GM23338 (cell line): Measurements from ENCODE around the gene ADSL. TPM values are rescaled to one million over a fixed set of nuclear protein-coding genes. Genes with fewer than 3 reads are reported as not detected.

Source experiments
- ATAC-seq: fragments of 200-7000 bp; cut with Tn5 transposase; 3 replicates; pipeline ENCODE4 v1.9.1; 2020
- DNase-seq: peaks from one replicate; pipeline ENCODE4 v3.0.0-alpha.2; 2015; ENCODE audit warnings: low spot score
- H2AFZ ChIP-seq: fragments of 200-600 bp; sonication (generic); 2 replicates; pipeline ENCODE4 v1.8.0; 2016; ENCODE audit warnings: antibody characterized with exemption, mild to moderate bottlenecking, moderate library complexity
- H3F3A ChIP-seq: fragments of 200-600 bp; sonication (generic); replicated peaks from 2 replicates; pipeline ENCODE4 v1.8.0; 2017; ENCODE audit warnings: antibody characterized with exemption, mixed run types, low read depth
- H3K27ac ChIP-seq: fragments of 200-600 bp; sonication (generic); 2 replicates; pipeline ENCODE4 v1.6.1; 2016; ENCODE audit warnings: low read depth
- H3K27me3 ChIP-seq: fragments of 200-600 bp; sonication (generic); 2 replicates; pipeline ENCODE4 v1.8.0; 2016; ENCODE audit warnings: mild to moderate bottlenecking, mixed run types, moderate library complexity; ENCODE audit not compliant: insufficient read depth
- H3K36me3 ChIP-seq: fragments of 200-600 bp; sonication (generic); 2 replicates; pipeline ENCODE4 v1.8.0; 2016; ENCODE audit warnings: mild to moderate bottlenecking; ENCODE audit not compliant: insufficient read depth
- H3K4me1 ChIP-seq: fragments of 200-600 bp; sonication (generic); 2 replicates; pipeline ENCODE4 v1.8.0; 2016; ENCODE audit warnings: mild to moderate bottlenecking, moderate library complexity; ENCODE audit not compliant: insufficient read depth
- H3K4me2 ChIP-seq: fragments of 200-600 bp; sonication (generic); 2 replicates; pipeline ENCODE4 v1.7.1; 2017; ENCODE audit warnings: mixed run types
- H3K4me3 ChIP-seq: fragments of 200-600 bp; sonication (generic); 2 replicates; pipeline ENCODE4 v1.6.1; 2016; ENCODE audit warnings: mixed run types
- H3K79me2 ChIP-seq: fragments of 200-600 bp; sonication (generic); replicated peaks from 2 replicates; pipeline ENCODE4 v1.8.0; 2017; ENCODE audit warnings: mild to moderate bottlenecking; ENCODE audit not compliant: insufficient read depth
- H3K9me2 ChIP-seq: fragments of 200-600 bp; sonication (generic); 2 replicates; pipeline ENCODE4 v1.8.0; 2017; ENCODE audit not compliant: insufficient read depth
- H4K20me1 ChIP-seq: fragments of 200-600 bp; sonication (generic); replicated peaks from 2 replicates; pipeline ENCODE4 v1.8.0; 2017; ENCODE audit warnings: mild to moderate bottlenecking; ENCODE audit not compliant: insufficient read depth
- H3K27ac Mint-ChIP-seq: 2 replicates; pipeline ENCODE4 v1.8.0; 2020; ENCODE audit warnings: inconsistent platforms, mild to moderate bottlenecking, moderate library complexity, mixed read lengths
- H3K27me3 Mint-ChIP-seq: 3 replicates; pipeline ENCODE4 v1.8.0; 2022; ENCODE audit warnings: low read depth, mild to moderate bottlenecking, moderate library complexity, mixed read lengths, inconsistent platforms; ENCODE audit not compliant: insufficient read depth, poor library complexity
- H3K36me3 Mint-ChIP-seq: 3 replicates; pipeline ENCODE4 v1.8.0; 2021; ENCODE audit warnings: low read depth, mild to moderate bottlenecking, inconsistent platforms, moderate library complexity, mixed read lengths
- H3K4me1 Mint-ChIP-seq: 3 replicates; pipeline ENCODE4 v1.8.0; 2020; ENCODE audit warnings: mild to moderate bottlenecking, inconsistent platforms, mixed read lengths
- H3K4me3 Mint-ChIP-seq: 3 replicates; pipeline ENCODE4 v1.8.0; 2021; ENCODE audit warnings: moderate library complexity, mild to moderate bottlenecking, inconsistent platforms, mixed read lengths
- H3K9me3 Mint-ChIP-seq: 3 replicates; pipeline ENCODE4 v1.8.0; 2020; ENCODE audit warnings: moderate library complexity, mild to moderate bottlenecking, inconsistent platforms, mixed read lengths
- EZH2 ChIP-seq: fragments of 200-600 bp; sonication (generic); IDR thresholded peaks from one replicate; pipeline ENCODE4 v1.8.0; 2017; ENCODE audit warnings: antibody characterized with exemption, mild to moderate bottlenecking, low read depth; ENCODE audit not compliant: unreplicated experiment
- EZH2phosphoT487 ChIP-seq: fragments of 200-600 bp; sonication (generic); IDR thresholded peaks from one replicate; pipeline ENCODE4 v1.8.1; 2018; ENCODE audit warnings: antibody characterized with exemption; ENCODE audit not compliant: unreplicated experiment
- JUNB ChIP-seq: IDR thresholded peaks from one replicate; pipeline ENCODE4 v1.6.1; 2016; ENCODE audit warnings: antibody characterized with exemption; ENCODE audit not compliant: unreplicated experiment
- NANOG ChIP-seq: IDR thresholded peaks from 2 replicates; pipeline ENCODE4 v1.6.1; 2016; ENCODE audit warnings: antibody characterized with exemption, borderline replicate concordance
- POLR2AphosphoS5 ChIP-seq: IDR thresholded peaks from 2 replicates; pipeline ENCODE4 v1.6.1; 2016; ENCODE audit warnings: antibody characterized with exemption, low read depth
- STAT1 ChIP-seq: IDR thresholded peaks from one replicate; pipeline ENCODE4 v1.6.1; 2016; ENCODE audit warnings: antibody characterized with exemption; ENCODE audit not compliant: unreplicated experiment
- ZNF114 ChIP-seq: fragments of 250-450 bp; sonication (Bioruptor Pico); IDR thresholded peaks from 2 replicates; pipeline ENCODE4 v1.5.0; 2020; ENCODE audit warnings: mild to moderate bottlenecking, moderate library complexity
- ZNF331 ChIP-seq: fragments of 250-450 bp; sonication (Bioruptor Pico); IDR thresholded peaks from 2 replicates; pipeline ENCODE4 v1.5.0; 2020; ENCODE audit warnings: low read depth, mild to moderate bottlenecking, moderate library complexity
- polyA plus RNA-seq: library from polyadenylated mRNA; unstranded; fragments of >200 nt; fragmentation: Nextera tagmentation; extraction: Ambion mirVana; gene quantifications from 2 replicates; pipeline ENCODE4 v1.2.1, GENCODE V29; 2016
- total RNA-seq: library from RNA; depleted of rRNA; stranded (reverse); fragments of >200 nt; shearing (Covaris generic); gene quantifications from 2 replicates; pipeline ENCODE4 v1.2.3, GENCODE V29; 2014
- TF ChIP-seq, protein P1 (sequence below): fragments of 250-450 bp; sonication (Bioruptor Pico); IDR thresholded peaks from 2 replicates; pipeline ENCODE4 v1.5.0; 2020; ENCODE audit warnings: mild to moderate bottlenecking, moderate library complexity
- TF ChIP-seq, protein P2 (sequence below): IDR thresholded peaks from 2 replicates; pipeline ENCODE4 v1.6.1; 2016; ENCODE audit warnings: antibody characterized with exemption
- TF ChIP-seq, protein P3 (sequence below): IDR thresholded peaks from one replicate; pipeline ENCODE4 v1.6.1; 2018; ENCODE audit warnings: antibody characterized with exemption; ENCODE audit not compliant: unreplicated experiment
- TF ChIP-seq, protein P4 (sequence below), 2 experiments: fragments of 200-600 bp in 1 of 2; sonication (generic) in 1 of 2; conservative IDR thresholded peaks; 2 replicates each; pipeline versions ENCODE4 v1.5.1 to v1.6.1; 2016 to 2017; ENCODE audit warnings: antibody characterized with exemption in 2 of 2, low read depth in 2 of 2, mild to moderate bottlenecking in 2 of 2, moderate library complexity in 1 of 2

The ADSL gene
- total and polyA plus RNA-seq, 2 experiments from 2014 or later = 120 to 232 TPM

DNA sequence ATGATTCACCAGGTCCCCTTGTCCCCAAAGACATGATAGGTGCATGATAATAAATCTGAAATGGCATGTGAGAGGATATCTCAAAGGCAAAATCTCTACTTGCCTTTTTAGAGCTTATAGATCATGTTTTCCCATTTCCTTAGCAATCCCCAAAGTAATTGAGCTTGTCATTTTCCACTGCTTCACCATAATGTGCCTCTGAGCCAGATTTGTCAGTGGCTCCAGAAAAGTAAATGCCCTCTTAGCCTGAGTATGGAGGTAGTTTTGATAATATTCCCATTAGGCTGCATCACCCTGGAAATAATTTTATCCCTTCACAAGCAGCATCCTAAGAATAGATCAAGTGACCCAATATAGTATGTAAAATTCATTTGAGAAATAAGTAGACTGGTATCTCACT is 36.7 kb upstream of the ADSL start:
- no peak overlapping the region for H3K27ac Mint-ChIP-seq
- ATAC-seq = no peak
- Histone ChIP-seq H3K27ac (no peak overlapping the region), H3K79me2 (no peaks in the 10 kb centered on the region), H3F3A (no peaks in the 10 kb centered on the region), H3K36me3 (peaks cover 43% of the 10 kb centered on the region), H4K20me1 (peaks cover 12% of the 10 kb centered on the region; the same call in 1 of the 2 replicates), H3K9me2 (no peaks in the 10 kb centered on the region), H3K4me1 (no peaks in the 10 kb centered on the region), H3K4me2 (no peak overlapping the region), H3K27me3 (no peaks in the 10 kb centered on the region), H2AFZ (no peak overlapping the region), H3K4me3 (no peak overlapping the region)
- no peak for TF ChIP-seq STAT1
- TF ChIP-seq ZNF331 (CRISPR knock-in tag) = no peak
- TF ChIP-seq, protein P1, sequence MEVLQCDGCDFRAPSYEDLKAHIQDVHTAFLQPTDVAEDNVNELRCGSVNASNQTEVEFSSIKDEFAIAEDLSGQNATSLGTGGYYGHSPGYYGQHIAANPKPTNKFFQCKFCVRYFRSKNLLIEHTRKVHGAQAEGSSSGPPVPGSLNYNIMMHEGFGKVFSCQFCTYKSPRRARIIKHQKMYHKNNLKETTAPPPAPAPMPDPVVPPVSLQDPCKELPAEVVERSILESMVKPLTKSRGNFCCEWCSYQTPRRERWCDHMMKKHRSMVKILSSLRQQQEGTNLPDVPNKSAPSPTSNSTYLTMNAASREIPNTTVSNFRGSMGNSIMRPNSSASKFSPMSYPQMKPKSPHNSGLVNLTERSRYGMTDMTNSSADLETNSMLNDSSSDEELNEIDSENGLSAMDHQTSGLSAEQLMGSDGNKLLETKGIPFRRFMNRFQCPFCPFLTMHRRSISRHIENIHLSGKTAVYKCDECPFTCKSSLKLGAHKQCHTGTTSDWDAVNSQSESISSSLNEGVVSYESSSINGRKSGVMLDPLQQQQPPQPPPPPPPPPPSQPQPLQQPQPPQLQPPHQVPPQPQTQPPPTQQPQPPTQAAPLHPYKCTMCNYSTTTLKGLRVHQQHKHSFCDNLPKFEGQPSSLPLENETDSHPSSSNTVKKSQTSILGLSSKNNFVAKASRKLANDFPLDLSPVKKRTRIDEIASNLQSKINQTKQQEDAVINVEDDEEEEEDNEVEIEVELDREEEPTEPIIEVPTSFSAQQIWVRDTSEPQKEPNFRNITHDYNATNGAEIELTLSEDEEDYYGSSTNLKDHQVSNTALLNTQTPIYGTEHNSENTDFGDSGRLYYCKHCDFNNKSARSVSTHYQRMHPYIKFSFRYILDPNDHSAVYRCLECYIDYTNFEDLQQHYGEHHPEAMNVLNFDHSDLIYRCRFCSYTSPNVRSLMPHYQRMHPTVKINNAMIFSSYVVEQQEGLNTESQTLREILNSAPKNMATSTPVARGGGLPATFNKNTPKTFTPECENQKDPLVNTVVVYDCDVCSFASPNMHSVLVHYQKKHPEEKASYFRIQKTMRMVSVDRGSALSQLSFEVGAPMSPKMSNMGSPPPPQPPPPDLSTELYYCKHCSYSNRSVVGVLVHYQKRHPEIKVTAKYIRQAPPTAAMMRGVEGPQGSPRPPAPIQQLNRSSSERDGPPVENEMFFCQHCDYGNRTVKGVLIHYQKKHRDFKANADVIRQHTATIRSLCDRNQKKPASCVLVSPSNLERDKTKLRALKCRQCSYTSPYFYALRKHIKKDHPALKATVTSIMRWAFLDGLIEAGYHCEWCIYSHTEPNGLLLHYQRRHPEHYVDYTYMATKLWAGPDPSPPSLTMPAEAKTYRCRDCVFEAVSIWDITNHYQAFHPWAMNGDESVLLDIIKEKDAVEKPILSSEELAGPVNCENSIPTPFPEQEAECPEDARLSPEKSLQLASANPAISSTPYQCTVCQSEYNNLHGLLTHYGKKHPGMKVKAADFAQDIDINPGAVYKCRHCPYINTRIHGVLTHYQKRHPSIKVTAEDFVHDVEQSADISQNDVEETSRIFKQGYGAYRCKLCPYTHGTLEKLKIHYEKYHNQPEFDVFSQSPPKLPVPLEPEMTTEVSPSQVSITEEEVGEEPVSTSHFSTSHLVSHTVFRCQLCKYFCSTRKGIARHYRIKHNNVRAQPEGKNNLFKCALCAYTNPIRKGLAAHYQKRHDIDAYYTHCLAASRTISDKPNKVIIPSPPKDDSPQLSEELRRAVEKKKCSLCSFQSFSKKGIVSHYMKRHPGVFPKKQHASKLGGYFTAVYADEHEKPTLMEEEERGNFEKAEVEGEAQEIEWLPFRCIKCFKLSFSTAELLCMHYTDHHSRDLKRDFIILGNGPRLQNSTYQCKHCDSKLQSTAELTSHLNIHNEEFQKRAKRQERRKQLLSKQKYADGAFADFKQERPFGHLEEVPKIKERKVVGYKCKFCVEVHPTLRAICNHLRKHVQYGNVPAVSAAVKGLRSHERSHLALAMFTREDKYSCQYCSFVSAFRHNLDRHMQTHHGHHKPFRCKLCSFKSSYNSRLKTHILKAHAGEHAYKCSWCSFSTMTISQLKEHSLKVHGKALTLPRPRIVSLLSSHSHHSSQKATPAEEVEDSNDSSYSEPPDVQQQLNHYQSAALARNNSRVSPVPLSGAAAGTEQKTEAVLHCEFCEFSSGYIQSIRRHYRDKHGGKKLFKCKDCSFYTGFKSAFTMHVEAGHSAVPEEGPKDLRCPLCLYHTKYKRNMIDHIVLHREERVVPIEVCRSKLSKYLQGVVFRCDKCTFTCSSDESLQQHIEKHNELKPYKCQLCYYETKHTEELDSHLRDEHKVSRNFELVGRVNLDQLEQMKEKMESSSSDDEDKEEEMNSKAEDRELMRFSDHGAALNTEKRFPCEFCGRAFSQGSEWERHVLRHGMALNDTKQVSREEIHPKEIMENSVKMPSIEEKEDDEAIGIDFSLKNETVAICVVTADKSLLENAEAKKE = no peak
- TF ChIP-seq EZH2 = no peak
- no peak for TF ChIP-seq ZNF114
- TF ChIP-seq NANOG = no peak
- TF ChIP-seq JUNB = no peak
- TF ChIP-seq, protein P2, sequence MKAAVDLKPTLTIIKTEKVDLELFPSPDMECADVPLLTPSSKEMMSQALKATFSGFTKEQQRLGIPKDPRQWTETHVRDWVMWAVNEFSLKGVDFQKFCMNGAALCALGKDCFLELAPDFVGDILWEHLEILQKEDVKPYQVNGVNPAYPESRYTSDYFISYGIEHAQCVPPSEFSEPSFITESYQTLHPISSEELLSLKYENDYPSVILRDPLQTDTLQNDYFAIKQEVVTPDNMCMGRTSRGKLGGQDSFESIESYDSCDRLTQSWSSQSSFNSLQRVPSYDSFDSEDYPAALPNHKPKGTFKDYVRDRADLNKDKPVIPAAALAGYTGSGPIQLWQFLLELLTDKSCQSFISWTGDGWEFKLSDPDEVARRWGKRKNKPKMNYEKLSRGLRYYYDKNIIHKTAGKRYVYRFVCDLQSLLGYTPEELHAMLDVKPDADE = no peak
- TF ChIP-seq, protein P3, sequence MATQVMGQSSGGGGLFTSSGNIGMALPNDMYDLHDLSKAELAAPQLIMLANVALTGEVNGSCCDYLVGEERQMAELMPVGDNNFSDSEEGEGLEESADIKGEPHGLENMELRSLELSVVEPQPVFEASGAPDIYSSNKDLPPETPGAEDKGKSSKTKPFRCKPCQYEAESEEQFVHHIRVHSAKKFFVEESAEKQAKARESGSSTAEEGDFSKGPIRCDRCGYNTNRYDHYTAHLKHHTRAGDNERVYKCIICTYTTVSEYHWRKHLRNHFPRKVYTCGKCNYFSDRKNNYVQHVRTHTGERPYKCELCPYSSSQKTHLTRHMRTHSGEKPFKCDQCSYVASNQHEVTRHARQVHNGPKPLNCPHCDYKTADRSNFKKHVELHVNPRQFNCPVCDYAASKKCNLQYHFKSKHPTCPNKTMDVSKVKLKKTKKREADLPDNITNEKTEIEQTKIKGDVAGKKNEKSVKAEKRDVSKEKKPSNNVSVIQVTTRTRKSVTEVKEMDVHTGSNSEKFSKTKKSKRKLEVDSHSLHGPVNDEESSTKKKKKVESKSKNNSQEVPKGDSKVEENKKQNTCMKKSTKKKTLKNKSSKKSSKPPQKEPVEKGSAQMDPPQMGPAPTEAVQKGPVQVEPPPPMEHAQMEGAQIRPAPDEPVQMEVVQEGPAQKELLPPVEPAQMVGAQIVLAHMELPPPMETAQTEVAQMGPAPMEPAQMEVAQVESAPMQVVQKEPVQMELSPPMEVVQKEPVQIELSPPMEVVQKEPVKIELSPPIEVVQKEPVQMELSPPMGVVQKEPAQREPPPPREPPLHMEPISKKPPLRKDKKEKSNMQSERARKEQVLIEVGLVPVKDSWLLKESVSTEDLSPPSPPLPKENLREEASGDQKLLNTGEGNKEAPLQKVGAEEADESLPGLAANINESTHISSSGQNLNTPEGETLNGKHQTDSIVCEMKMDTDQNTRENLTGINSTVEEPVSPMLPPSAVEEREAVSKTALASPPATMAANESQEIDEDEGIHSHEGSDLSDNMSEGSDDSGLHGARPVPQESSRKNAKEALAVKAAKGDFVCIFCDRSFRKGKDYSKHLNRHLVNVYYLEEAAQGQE = no peak
- TF ChIP-seq, protein P4, sequence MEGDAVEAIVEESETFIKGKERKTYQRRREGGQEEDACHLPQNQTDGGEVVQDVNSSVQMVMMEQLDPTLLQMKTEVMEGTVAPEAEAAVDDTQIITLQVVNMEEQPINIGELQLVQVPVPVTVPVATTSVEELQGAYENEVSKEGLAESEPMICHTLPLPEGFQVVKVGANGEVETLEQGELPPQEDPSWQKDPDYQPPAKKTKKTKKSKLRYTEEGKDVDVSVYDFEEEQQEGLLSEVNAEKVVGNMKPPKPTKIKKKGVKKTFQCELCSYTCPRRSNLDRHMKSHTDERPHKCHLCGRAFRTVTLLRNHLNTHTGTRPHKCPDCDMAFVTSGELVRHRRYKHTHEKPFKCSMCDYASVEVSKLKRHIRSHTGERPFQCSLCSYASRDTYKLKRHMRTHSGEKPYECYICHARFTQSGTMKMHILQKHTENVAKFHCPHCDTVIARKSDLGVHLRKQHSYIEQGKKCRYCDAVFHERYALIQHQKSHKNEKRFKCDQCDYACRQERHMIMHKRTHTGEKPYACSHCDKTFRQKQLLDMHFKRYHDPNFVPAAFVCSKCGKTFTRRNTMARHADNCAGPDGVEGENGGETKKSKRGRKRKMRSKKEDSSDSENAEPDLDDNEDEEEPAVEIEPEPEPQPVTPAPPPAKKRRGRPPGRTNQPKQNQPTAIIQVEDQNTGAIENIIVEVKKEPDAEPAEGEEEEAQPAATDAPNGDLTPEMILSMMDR (conservative IDR thresholded peaks at IDR 0.05; ENCODE audit: low read depth in 2 of 2) = no peak
- TF ChIP-seq EZH2phosphoT487 = no peak
- no peak for TF ChIP-seq POLR2AphosphoS5
- H3K4me1 Mint-ChIP-seq = no peaks in the 10 kb centered on the region
- no peaks in the 10 kb centered on the region for H3K9me3 Mint-ChIP-seq
- H3K36me3 Mint-ChIP-seq = peaks cover 73% of the 10 kb centered on the region
- no peak for DNase-seq
- peaks cover 2% of the 10 kb centered on the region for H3K27me3 Mint-ChIP-seq
- no peak overlapping the region for H3K4me3 Mint-ChIP-seq
